Measurements from ENCODE around the gene GRK5. TPM values are rescaled to one million over a fixed set of nuclear protein-coding genes. Genes with fewer than 3 reads are reported as not detected.

GRK5 gene
- total RNA-seq, 3 donors from 2014 or later (not counting 1 experiment from before 2014, with no cell fraction given) = 37.6 to 54.3 (median 47.9) TPM

GRCh38 chr10:119340893-119341458 is 133.6 kb downstream of the GRK5 start:
- Mint-ChIP-seq H3K36me3 (no peaks in the 10 kb centered on the region), H3K9me3 (no peaks in the 10 kb centered on the region), H3K27me3 (ENCODE audit: low read depth in 2 of 2) (peaks cover 0 to 3% of the 10 kb centered on the region in 2 donors), H3K27ac (peak overlapping the region; percentile 50 to 80), H3K4me1 (peaks cover 41 to 66% of the 10 kb centered on the region in 2 donors), H3K4me3 (no peak overlapping the region)
- intact Hi-C loops (cut with micrococcal nuclease) = no loop called here
- Histone ChIP-seq H3K27ac (ENCODE audit: low read length) (no peak overlapping the region), H3K4me3 (ENCODE audit: low read length) (no peak overlapping the region), H3K36me3 (ENCODE audit: control insufficient read depth, insufficient read depth, low read length) (no peaks in the 10 kb centered on the region), H3K4me1 (ENCODE audit: control insufficient read depth, insufficient read depth, low read length) (peaks cover 14% of the 10 kb centered on the region), H3K27me3 (ENCODE audit: control insufficient read depth, insufficient read depth, low read length) (no peaks in the 10 kb centered on the region), H3K9me3 (ENCODE audit: control insufficient read depth, insufficient read depth, low read length) (no peaks in the 10 kb centered on the region)
- no peak for TF ChIP-seq CTCF (IDR thresholded peaks at IDR 0.05)
- DNase-seq (no peak), ATAC-seq (no peak)
- 95% methylated on average over 10 of the region's 10 CpGs for WGBS (ENCODE audit: insufficient coverage)

- H3K4me3 Mint-ChIP-seq = no peak overlapping the region
- peaks cover 14% of the 10 kb centered on the region for H3K4me1 ChIP-seq (ENCODE audit: control insufficient read depth, insufficient read depth, low read length)
- no peak overlapping the region for H3K27ac ChIP-seq (ENCODE audit: low read length)
- no peaks in the 10 kb centered on the region for H3K36me3 Mint-ChIP-seq
- H3K4me1 Mint-ChIP-seq = peaks cover 41 to 66% of the 10 kb centered on the region in 2 donors
- H3K9me3 Mint-ChIP-seq = no peaks in the 10 kb centered on the region
- DNase-seq = no peak
- H3K27ac Mint-ChIP-seq = peak overlapping the region; percentile 50 to 80
- TF ChIP-seq CTCF (IDR thresholded peaks at IDR 0.05) = no peak
- no peaks in the 10 kb centered on the region for H3K36me3 ChIP-seq (ENCODE audit: control insufficient read depth, insufficient read depth, low read length)
- H3K27me3 Mint-ChIP-seq (ENCODE audit: low read depth in 2 of 2) = peaks cover 0 to 3% of the 10 kb centered on the region in 2 donors
- H3K9me3 ChIP-seq (ENCODE audit: control insufficient read depth, insufficient read depth, low read length) = no peaks in the 10 kb centered on the region
- intact Hi-C loops (cut with micrococcal nuclease) = no loop called here
- ATAC-seq = peak; percentile 44 to 87 (median 72)
- H3K27me3 ChIP-seq (ENCODE audit: control insufficient read depth, insufficient read depth, low read length) = no peaks in the 10 kb centered on the region
- no peak overlapping the region for H3K4me3 ChIP-seq (ENCODE audit: low read length)
- 88% methylated on average over 15 of the region's 15 CpGs for WGBS (ENCODE audit: insufficient coverage)
These were observed 134.3 kb downstream of the GRK5 start for GRCh38 chr10:119341459-119342301.

- WGBS (ENCODE audit: insufficient coverage) = 93% methylated on average over 9 of the region's 9 CpGs
- Histone ChIP-seq H3K36me3 (ENCODE audit: control insufficient read depth, insufficient read depth, low read length) (no peaks in the 10 kb centered on the region), H3K27ac (ENCODE audit: low read length) (no peak overlapping the region), H3K4me3 (ENCODE audit: low read length) (no peak overlapping the region), H3K9me3 (ENCODE audit: control insufficient read depth, insufficient read depth, low read length) (no peaks in the 10 kb centered on the region), H3K27me3 (ENCODE audit: control insufficient read depth, insufficient read depth, low read length) (no peaks in the 10 kb centered on the region), H3K4me1 (ENCODE audit: control insufficient read depth, insufficient read depth, low read length) (peaks cover 14% of the 10 kb centered on the region)
- Mint-ChIP-seq H3K27ac (peak overlapping the region in 1 of 2 donors; percentile 31), H3K27me3 (ENCODE audit: low read depth in 2 of 2) (peaks cover 0 to 3% of the 10 kb centered on the region in 2 donors), H3K9me3 (no peaks in the 10 kb centered on the region), H3K4me3 (no peak overlapping the region), H3K36me3 (no peaks in the 10 kb centered on the region), H3K4me1 (peaks cover 41 to 67% of the 10 kb centered on the region in 2 donors)
- ATAC-seq (no peak), DNase-seq (no peak)
- no peak for TF ChIP-seq CTCF (IDR thresholded peaks at IDR 0.05)
- intact Hi-C loops (cut with micrococcal nuclease) = no loop called here
These were observed 135.0 kb downstream of the GRK5 start for GRCh38 chr10:119342335-119342734.

All from natural killer cell (primary cell).